Femur (tissue), 1 donor: ENCODE results near the gene TEFM.
A peak's percentile ranks its signal among the peaks of the same experiment; 100 is the strongest.
"Not testable (repeated sequence)": the region's sequence is repeated elsewhere in the genome, so short reads cannot be mapped to it uniquely, and the experiment has no call there.

Experiments used
- DNase-seq: peaks from one replicate; pipeline ENCODE4 v3.0.0-alpha.2; 2017

The TEFM gene, protein sequence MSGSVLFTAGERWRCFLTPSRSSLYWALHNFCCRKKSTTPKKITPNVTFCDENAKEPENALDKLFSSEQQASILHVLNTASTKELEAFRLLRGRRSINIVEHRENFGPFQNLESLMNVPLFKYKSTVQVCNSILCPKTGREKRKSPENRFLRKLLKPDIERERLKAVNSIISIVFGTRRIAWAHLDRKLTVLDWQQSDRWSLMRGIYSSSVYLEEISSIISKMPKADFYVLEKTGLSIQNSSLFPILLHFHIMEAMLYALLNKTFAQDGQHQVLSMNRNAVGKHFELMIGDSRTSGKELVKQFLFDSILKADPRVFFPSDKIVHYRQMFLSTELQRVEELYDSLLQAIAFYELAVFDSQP

DNA sequence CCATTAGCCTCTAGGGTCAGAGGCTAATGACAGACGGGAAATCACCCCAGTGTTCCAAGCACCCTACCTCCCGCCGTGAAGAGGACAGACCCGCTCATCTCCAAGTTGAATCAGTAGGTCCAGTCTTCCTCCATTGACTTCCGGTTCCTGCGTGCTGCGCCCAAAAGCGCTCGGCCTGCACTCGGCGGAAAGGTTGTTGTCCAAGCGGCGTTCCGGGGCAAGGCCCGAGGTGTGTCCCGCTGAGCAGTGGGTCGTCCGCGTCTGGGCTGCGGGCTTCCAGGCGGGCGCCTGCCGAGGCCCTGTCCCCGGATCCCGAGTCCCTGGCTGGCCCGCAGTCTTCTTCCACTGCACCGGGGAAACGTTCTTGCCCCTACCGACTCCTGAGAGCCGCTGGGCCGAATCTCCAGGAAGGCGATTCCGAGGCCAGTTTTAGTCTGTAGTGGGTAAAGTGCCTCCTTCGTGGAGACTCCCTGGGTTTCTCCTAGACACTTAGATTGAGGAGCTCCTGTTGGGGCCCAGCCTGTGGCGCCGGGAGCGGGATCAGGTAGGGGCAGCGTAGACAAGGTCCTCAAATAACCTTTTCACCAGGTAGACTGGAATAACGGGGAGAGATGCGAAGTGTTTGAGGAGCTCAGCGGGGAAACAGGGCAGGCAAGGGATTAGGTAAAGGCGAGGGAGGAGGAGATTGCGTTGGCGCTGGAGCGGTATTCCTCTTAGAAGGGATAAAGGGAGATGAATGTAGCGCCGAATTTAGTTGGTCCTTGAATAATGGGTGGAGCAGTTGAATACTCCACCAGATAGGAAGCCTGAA, at the start of gene TEFM:
Gene TEFM, minus strand, starts transcription at position 138 of the 811 bp plus-strand sequence. Its CDS starts 40 bp downstream, at position 98.
- peak; percentile 95 for DNase-seq

GRCh38 chr17:30954046-30954830, 48.2 kb upstream of the TEFM start:
- no peak for DNase-seq

DNA sequence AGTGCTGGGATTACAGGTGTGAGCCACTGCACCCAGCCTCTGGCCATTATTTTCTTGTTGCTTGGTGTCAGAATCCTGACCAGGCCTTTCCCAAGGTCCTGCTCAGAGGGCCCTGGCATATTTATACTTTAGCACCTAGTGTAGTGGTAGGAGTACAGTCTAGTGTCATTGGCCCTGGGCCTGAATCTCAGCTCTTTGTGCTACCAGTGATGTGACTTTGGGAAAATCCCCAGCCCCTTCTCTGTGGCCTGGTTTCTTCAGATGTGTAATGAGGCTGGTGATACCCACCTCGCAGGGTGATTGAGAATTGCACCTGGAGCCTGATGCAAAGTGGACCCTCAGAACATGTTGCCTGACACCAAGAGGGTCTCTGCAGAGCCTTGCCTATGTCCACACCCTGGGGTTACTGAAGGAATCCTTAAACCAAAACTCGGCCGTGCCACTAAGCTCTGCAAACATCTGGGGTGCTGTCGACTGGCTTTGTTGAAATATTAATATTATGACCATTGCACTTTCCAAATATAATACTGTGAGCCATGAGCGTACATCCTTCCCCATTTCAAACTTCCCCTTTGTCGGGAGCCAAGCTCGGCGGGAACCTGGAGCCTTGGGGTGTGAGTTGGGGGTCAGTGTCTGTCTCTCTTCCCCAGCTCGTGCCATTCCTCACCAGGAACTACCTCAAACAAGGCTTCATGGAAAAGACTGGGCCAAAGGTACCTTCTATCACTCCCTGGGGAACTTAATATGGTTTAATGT, 46.8 kb upstream of the TEFM start:
- DNase-seq, result no peak

DNA sequence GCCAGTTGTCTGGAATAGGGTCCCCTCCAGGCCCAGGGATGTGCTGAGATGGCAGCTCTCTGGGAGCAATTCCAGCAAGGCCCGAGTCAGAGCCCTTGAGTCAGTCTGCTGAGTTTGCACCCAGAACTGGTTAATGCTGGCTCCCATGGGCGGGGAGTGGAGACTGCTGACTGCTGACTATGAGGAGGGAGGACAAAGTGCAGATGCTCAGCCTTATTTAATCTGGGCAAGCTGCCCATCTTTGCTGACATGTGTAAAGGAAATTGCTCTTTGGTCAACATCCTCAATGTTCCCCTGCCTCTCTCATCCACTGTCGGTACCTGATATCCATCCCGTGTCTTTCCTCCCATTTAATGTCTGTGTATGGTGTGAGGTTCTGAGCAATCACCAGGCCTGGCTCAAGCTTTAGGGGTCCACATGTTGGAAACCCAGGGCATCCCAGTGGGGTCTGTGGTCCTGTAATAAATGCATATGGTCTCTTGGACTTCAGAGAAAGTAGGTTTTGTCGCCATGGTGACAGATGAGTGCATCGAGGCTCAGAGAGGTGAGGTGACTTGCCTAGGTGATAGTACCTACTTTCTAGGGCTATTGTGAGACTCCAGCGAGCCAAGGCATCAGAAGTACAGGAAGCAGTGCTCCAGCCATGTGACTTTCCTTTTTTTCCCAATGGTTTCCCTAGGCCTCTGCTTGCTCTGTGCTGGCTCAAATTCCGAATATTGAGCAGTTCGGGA, 44.8 kb upstream of the TEFM start:
- peak; percentile 69 for DNase-seq

DNA sequence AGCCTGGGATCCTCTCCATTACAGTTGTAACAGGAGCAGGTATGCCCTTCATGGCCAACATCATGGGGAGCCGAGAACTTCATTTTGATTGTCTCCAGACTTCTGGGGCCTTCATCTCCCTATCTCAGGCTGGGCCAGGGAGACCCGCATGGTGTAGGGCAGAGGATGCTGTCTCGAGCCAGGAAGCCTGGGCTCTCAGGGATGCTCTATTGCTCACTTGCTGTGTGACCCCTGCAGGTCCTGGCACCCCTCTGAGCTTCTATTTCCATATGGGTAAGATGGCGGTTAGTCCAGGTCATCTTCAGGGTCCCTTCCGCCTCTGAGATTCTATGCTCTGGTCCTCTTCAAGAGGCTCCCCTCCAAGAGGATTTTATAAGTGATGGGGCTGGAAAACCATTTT, 44.2 kb upstream of the TEFM start:
- DNase-seq, result no peak

- no peak for DNase-seq
These were observed 41.8 kb upstream of the TEFM start for GRCh38 chr17:30947796-30948195.

- DNase-seq, result no peak
These were observed 36.5 kb upstream of the TEFM start for GRCh38 chr17:30942308-30943079.

GRCh38 chr17:30939051-30939689, 33.1 kb upstream of the TEFM start:
- no peak for DNase-seq

GRCh38 chr17:30933966-30934365, 27.9 kb upstream of the TEFM start:
- DNase-seq, result no peak

DNA sequence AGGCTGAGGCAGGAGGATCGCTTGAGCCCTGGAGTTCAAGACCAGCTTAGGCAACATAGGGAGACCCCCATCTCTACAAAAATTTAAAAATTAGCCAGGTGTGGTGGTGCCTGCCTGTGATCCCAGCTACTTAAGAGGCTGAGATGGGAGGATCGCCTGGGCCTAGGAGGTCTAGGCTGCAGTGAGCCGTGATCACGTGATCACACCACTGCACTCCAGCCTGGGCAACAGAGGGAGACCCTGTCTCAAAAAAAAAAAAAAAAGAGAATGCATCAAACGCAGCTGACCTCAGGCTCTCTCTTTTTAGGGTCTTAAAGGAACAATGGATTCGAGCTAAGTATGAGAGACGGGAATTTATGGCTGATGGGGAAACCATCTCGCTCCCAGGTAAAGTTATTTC, 25.5 kb upstream of the TEFM start:
- DNase-seq, result not testable (repeated sequence)

DNA sequence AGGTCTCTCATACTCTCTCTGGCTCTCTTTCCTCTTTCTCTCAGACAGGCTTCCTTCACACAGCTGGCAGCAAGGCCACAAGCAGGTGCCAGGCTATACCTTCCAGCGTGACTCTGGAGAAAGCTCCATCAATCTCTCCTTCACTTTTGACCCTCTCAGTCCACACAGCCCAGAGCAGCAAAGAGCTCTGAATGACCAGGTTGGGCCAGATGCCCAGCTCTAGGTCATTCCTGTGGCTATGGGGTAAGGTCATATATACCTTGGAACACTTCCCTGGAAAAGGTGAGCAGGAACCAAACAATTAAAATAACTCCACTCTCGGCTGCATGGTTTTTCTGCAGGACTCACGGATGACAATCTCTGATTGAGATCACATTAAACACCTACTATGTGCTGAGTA, 24.5 kb upstream of the TEFM start:
- DNase-seq, result no peak

DNA sequence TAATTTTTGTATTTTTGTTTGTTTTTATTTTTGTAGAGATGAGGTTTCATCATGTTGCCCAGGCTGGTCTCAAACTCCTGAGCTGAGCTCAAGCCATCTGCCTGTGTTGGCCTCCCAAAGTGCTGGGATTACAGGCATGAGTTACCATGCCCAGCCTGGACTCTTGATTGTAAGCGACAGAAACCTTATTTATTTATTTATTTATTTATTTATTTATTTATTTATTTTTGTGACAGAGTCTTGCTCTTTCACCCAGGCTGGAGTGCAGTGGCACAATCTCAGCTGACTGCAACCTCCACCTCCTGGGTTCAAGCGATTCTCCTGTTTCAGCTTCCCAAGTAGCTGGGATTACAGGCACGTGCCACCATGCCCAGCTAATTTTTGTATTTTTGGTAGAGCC, 23.8 kb upstream of the TEFM start:
- not testable (repeated sequence) for DNase-seq

DNA sequence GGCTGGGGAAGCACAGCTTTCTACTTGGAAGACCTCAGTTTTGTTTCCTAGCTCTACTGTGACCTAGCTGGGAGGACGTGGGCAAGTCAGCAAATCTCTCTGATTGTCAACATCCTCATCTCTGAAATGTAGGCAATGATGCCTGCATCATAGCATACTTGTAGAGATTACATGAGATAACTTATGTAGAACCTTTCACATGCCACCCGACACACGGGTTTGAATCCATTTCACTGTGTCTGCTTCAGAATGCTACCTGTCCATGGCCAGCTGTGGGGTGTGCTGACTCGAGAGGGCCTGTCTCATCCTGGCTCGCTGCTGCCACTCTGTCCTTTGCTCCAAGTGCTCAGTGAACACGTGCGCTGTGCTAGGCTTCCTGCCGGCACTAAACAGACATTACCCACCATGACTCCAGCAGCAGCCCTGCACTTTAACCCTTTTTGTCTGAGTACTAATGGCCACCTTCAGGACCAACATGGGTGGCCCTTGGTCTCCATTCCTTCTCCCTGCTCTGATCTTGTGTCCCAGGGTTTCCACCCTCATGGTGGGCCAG, 23.1 kb upstream of the TEFM start:
- no peak for DNase-seq

- no peak for DNase-seq
These were observed 22.5 kb upstream of the TEFM start for GRCh38 chr17:30928584-30928983.

- DNase-seq, result no peak
These were observed 21.7 kb upstream of the TEFM start for GRCh38 chr17:30927756-30928155.

- DNase-seq, result no peak
These were observed 20.5 kb upstream of the TEFM start for GRCh38 chr17:30926516-30926915.

- no peak for DNase-seq
These were observed 18.3 kb upstream of the TEFM start for GRCh38 chr17:30924341-30924740.

- no peak for DNase-seq
These were observed 16.4 kb upstream of the TEFM start for GRCh38 chr17:30922235-30923030.

DNA sequence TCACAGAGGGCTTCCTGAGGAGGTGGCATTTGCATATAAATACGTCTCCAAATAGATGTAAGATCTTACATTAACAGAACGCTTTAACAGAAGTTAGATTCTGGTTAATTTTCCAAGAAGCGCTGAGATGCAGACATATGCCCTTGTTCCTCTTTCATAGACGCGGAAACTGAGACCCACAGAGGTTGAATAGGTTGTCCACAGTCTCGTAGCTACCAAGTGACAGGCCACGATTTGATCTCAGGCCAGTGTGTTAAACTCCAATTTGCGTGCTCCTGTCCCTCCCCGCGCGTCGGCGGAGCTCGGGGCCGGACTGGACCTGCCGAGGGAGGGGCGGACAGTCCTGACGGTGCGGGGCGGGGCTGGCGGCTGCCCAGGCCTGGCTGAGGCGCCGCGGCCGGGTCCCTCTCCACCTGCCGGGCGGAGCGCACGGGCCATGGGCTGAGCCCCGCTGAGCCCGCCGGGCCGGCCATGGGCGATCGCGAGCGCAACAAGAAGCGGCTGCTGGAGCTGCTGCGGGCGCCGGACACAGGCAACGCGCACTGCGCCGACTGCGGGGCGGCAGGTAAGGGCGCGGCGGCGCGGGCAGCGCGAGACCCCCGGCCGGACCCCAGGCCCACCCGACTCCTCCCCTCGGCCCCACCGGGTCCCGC, 15.6 kb upstream of the TEFM start, which contains the start of gene ADAP2:
Gene ADAP2, plus strand, starts transcription at position 402 of the 653 bp plus-strand sequence. Its CDS starts 70 bp downstream, at position 472.
- peak; percentile 44 for DNase-seq
